GM21576 (cell line): ENCODE measurements around the gene DENND11.
A peak's percentile ranks its signal among the peaks of the same experiment; 100 is the strongest.

Experiments used
- ATAC-seq: cut with Tn5 transposase; IDR thresholded peaks from one replicate; pipeline ENCODE4 v1.9.1; 2021; ENCODE audit warnings: mild to moderate bottlenecking, moderate library complexity; ENCODE audit not compliant: unreplicated experiment

The DENND11 gene, protein sequence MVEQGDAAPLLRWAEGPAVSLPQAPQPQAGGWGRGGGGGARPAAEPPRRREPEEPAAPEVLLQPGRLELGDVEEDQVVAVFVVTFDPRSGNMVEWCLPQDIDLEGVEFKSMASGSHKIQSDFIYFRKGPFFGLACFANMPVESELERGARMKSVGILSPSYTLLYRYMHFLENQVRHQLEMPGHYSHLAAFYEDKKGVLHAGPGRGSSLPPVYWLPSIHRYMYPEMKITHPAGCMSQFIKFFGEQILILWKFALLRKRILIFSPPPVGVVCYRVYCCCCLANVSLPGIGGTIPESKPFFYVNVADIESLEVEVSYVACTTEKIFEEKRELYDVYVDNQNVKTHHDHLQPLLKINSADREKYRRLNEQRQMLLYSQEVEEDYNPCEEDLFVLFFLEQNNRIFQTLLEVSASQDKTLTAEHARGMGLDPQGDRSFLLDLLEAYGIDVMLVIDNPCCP

DNA sequence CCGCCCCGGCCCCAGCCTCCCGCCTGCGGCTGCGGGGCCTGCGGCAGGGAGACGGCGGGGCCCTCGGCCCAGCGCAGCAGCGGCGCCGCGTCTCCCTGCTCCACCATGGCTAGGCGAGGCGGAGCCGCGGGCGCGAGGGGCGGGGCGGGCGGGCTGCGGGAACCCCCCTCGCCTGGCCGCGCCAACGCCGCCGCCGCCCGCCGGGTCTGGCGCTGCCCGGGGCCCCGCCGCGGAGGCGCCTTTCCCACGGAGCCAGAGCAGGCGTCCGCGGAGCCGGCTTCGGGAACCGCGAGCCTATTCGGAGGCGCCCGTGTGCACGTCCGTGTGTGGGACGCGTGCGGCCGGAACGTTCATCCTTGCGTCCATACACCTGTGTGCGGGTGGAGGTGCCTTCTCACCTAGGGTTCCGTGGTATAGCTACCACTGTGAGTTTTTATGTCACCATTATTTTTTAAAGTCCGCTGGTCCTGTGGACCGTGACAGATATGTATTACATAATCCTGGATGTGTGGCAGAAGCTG lies at the start of gene DENND11:
Gene DENND11, minus strand, starts transcription at position 120 of the 521 bp plus-strand sequence. Its CDS starts 13 bp downstream, at position 107.
- ATAC-seq: peak; percentile 68

- ATAC-seq: no peak
Measured at GRCh38 chr7:141748396-141748795, 46.4 kb upstream of the DENND11 start.

- no peak for ATAC-seq
Measured at GRCh38 chr7:141744131-141744530, 42.2 kb upstream of the DENND11 start.

GRCh38 chr7:141742229-141742628 lies 40.3 kb upstream of the DENND11 start:
- no peak for ATAC-seq

GRCh38 chr7:141739250-141739649 lies 37.3 kb upstream of the DENND11 start:
- ATAC-seq: no peak

GRCh38 chr7:141738592-141739013 lies 36.6 kb upstream of the DENND11 start:
- no peak for ATAC-seq

GRCh38 chr7:141737836-141738591 lies 36.0 kb upstream of the DENND11 start, which contains the start of gene SSBP1:
Gene SSBP1, plus strand, starts transcription at chr7:141738358. Its CDS starts 809 bp downstream, at chr7:141739167.
- peak; percentile 93 for ATAC-seq

GRCh38 chr7:141737118-141737835 lies 35.3 kb upstream of the DENND11 start:
- no peak for ATAC-seq

DNA sequence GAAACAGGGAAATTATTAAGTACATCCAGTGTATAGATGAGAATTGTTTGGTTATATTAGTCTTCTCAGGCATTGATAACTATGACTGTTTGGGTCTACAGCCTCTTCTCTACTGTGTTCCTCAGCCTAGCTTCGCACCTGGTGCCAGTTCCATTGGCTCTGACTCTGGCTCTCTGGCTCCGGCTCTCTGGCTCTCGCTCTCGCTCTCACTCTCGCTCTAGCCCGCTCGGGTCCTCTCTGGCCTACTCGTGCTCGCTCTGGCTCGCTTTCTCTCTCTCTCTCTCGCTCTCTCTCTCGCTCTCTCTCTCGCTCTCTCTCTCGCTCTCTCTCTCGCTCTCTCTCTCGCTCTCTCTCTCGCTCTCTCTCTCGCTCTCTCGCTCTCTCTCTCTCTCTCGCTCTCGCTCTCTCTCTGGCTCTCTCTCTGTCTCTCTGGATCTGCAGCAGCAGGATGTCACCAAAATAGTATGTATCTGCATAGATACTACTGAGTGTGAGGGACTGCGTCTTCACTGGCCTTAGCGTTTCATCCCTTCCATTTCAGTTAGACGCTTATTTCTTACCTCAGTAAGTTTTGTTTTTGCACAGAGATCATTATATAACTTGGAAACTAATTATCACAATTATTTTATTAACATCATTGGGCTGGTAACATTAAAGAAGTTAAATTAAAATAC lies 29.6 kb upstream of the DENND11 start:
- ATAC-seq: no peak

DNA sequence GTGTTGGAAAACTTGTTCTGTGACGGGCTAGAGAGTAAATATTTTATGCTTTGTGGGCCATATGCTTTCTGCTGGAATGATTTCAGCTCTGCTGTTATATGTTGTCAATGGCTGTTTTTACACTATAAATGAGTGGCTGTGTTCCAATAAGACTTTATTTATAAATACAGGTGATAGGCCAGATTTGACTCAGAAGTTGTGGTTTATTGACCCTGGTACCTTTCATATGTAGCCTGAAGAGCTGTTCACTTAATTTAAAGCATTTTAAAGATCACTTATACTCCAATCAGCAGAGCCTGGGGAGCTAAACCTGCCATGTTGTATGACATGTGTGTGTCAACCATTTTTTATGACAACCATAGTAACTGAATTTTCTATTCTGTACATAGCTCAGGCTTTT lies 27.1 kb upstream of the DENND11 start:
- ATAC-seq: no peak

GRCh38 chr7:141722529-141722928 lies 20.6 kb upstream of the DENND11 start:
- ATAC-seq: no peak

GRCh38 chr7:141717450-141717849 lies 15.5 kb upstream of the DENND11 start:
- ATAC-seq: no peak

GRCh38 chr7:141715794-141716689 lies 14.1 kb upstream of the DENND11 start:
- ATAC-seq: no peak

DNA sequence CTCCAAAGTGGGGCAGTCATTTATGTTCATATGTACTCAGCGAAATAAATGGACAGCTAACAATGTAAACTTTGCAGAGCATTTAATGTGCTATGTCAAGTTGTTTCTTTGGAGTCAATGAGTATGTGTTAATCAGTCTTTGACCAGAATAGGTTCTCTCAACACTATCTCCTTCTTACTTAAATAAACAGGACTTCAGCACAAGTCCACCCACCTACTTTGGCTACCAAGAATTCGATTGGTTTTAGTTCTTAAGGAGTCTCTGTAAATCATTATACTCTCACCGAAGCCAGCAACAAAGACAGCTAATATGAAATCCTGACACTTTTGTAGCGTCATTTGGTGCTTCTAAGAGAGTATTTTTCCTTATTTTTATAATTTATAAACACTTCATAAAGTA lies 13.1 kb upstream of the DENND11 start:
- no peak for ATAC-seq

GRCh38 chr7:141714571-141714970 lies 12.6 kb upstream of the DENND11 start:
- ATAC-seq: no peak

- ATAC-seq: no peak
Measured at GRCh38 chr7:141713890-141714289, 11.9 kb upstream of the DENND11 start.

GRCh38 chr7:141712603-141713255 lies 10.8 kb upstream of the DENND11 start:
- ATAC-seq: no peak

DNA sequence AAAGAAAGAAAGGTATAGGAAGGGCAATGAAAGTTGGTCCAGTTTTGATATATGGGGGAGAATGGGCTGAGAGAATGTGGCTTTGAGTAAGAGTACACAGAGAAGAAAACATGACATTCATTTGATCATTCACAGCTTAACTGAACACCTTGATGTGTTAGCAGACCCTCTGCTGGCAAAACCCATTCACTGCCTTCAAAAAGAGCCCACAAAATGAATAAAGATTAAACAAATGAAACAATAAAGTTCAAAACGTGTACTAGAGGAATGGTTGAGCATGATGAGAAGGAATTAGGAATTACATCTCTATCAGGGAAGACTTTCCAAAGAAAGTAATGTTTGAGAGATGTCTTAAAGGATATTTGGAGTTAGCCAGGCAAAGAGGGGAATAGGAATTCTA lies 8.3 kb upstream of the DENND11 start:
- no peak for ATAC-seq

DNA sequence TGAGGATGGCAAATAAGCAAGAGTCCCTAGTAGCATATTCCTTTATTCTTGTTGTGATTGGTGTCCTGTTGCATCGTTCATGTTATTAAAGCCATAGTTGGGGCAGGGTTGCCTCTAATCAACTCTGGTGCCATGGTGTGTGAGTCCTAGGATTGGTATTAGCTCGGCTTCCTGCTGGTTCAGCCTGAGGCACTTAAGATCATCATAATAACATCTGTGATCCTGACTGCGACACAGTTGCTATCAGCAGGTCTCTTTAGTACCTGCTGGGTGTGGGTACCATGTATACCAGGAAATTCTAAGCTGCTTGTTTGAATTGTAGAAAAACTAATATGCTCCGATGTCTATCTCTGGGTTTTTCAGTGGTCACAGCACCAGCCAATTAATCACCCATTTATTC lies 7.8 kb upstream of the DENND11 start:
- no peak for ATAC-seq
